ENCODE results near the gene DNAH14.
"Not testable (repeated sequence)": the region's sequence is repeated elsewhere in the genome, so short reads cannot be mapped to it uniquely, and the experiment has no call there.

The DNAH14 gene

GRCh38 chr1:224900062-224900630, 29.3 kb upstream of the DNAH14 start:
- Mint-ChIP-seq H3K4me1 (ENCODE audit: low read depth in 2 of 2) (no peaks in the 10 kb centered on the region), H3K4me3 (no peak overlapping the region), H3K36me3 (ENCODE audit: insufficient read depth) (no peaks in the 10 kb centered on the region), H3K27ac (no peak overlapping the region), H3K9me3 (peaks cover 0 to 4% of the 10 kb centered on the region in 2 donors), H3K27me3 (peaks cover 43 to 45% of the 10 kb centered on the region in 2 donors)
- no peak for ATAC-seq (replicated peaks)
- DNase-seq = no peak

- Mint-ChIP-seq H3K36me3 (ENCODE audit: insufficient read depth) (no peaks in the 10 kb centered on the region), H3K9me3 (peaks cover 0 to 4% of the 10 kb centered on the region in 2 donors), H3K27me3 (peaks cover 52 to 53% of the 10 kb centered on the region in 2 donors), H3K27ac (no peak overlapping the region), H3K4me1 (ENCODE audit: low read depth in 2 of 2) (no peaks in the 10 kb centered on the region), H3K4me3 (no peak overlapping the region)
- no peak for DNase-seq
- ATAC-seq (replicated peaks) = no peak
Measured at GRCh38 chr1:224901087-224901810, 28.2 kb upstream of the DNAH14 start.

GRCh38 chr1:224903955-224904354, 25.5 kb upstream of the DNAH14 start:
- H3K4me1 Mint-ChIP-seq (ENCODE audit: low read depth in 2 of 2) = no peaks in the 10 kb centered on the region
- no peaks in the 10 kb centered on the region for H3K9me3 Mint-ChIP-seq
- no peak for ATAC-seq (replicated peaks)
- DNase-seq = no peak
- no peak overlapping the region for H3K4me3 Mint-ChIP-seq
- peaks cover 51 to 72% of the 10 kb centered on the region in 2 donors for H3K27me3 Mint-ChIP-seq
- no peaks in the 10 kb centered on the region for H3K36me3 Mint-ChIP-seq (ENCODE audit: insufficient read depth)
- no peak overlapping the region for H3K27ac Mint-ChIP-seq

- Mint-ChIP-seq H3K36me3 (ENCODE audit: insufficient read depth) (no peaks in the 10 kb centered on the region), H3K4me1 (ENCODE audit: low read depth in 2 of 2) (no peaks in the 10 kb centered on the region), H3K27me3 (peaks cover 49 to 78% of the 10 kb centered on the region in 2 donors), H3K9me3 (peaks cover 6 to 8% of the 10 kb centered on the region in 2 donors), H3K27ac (no peak overlapping the region), H3K4me3 (no peak overlapping the region)
- DNase-seq (no peak), ATAC-seq (replicated peaks) (no peak)
Measured at GRCh38 chr1:224906340-224906739, 23.1 kb upstream of the DNAH14 start.

- DNase-seq (no peak), ATAC-seq (replicated peaks) (no peak)
- Mint-ChIP-seq H3K27me3 (peaks cover 26 to 52% of the 10 kb centered on the region in 2 donors), H3K36me3 (ENCODE audit: insufficient read depth) (no peaks in the 10 kb centered on the region), H3K27ac (no peak overlapping the region), H3K4me3 (no peak overlapping the region), H3K9me3 (peaks cover 8 to 12% of the 10 kb centered on the region in 2 donors), H3K4me1 (ENCODE audit: low read depth in 2 of 2) (no peaks in the 10 kb centered on the region)
Measured at GRCh38 chr1:224911217-224911616, 18.3 kb upstream of the DNAH14 start.

- ATAC-seq (replicated peaks) = no peak
- no peaks in the 10 kb centered on the region for H3K36me3 Mint-ChIP-seq (ENCODE audit: insufficient read depth)
- H3K4me3 Mint-ChIP-seq = no peak overlapping the region
- H3K27me3 Mint-ChIP-seq = peaks cover 36 to 51% of the 10 kb centered on the region in 2 donors
- H3K4me1 Mint-ChIP-seq (ENCODE audit: low read depth in 2 of 2) = no peaks in the 10 kb centered on the region
- peaks cover 8 to 12% of the 10 kb centered on the region in 2 donors for H3K9me3 Mint-ChIP-seq
- H3K27ac Mint-ChIP-seq = no peak overlapping the region
- no peak for DNase-seq
Measured at GRCh38 chr1:224914292-224914900, 15.1 kb upstream of the DNAH14 start.

- DNase-seq (no peak), ATAC-seq (replicated peaks) (no peak)
- H3K27ac Mint-ChIP-seq = no peak overlapping the region
- H3K4me1 Mint-ChIP-seq (ENCODE audit: low read depth in 2 of 2) = no peaks in the 10 kb centered on the region
- H3K27me3 Mint-ChIP-seq = peaks cover 35 to 39% of the 10 kb centered on the region in 2 donors
- H3K4me3 Mint-ChIP-seq = no peak overlapping the region
- H3K9me3 Mint-ChIP-seq = no peaks in the 10 kb centered on the region
- no peaks in the 10 kb centered on the region for H3K36me3 Mint-ChIP-seq (ENCODE audit: insufficient read depth)
Measured at GRCh38 chr1:224919508-224919907, 10.0 kb upstream of the DNAH14 start.

- Mint-ChIP-seq H3K9me3 (no peaks in the 10 kb centered on the region), H3K4me1 (ENCODE audit: low read depth in 2 of 2) (no peaks in the 10 kb centered on the region), H3K27me3 (peaks cover 38 to 39% of the 10 kb centered on the region in 2 donors), H3K27ac (no peak overlapping the region), H3K36me3 (ENCODE audit: insufficient read depth) (no peaks in the 10 kb centered on the region), H3K4me3 (no peak overlapping the region)
- ATAC-seq (replicated peaks) = no peak
- DNase-seq = no peak
Measured at GRCh38 chr1:224920930-224921329, 8.5 kb upstream of the DNAH14 start.

- H3K9me3 Mint-ChIP-seq = no peaks in the 10 kb centered on the region
- H3K27me3 Mint-ChIP-seq = peaks cover 39 to 40% of the 10 kb centered on the region in 2 donors
- no peak for ATAC-seq (replicated peaks)
- no peak for DNase-seq
- H3K36me3 Mint-ChIP-seq (ENCODE audit: insufficient read depth) = no peaks in the 10 kb centered on the region
- no peak overlapping the region for H3K4me3 Mint-ChIP-seq
- H3K4me1 Mint-ChIP-seq (ENCODE audit: low read depth in 2 of 2) = no peaks in the 10 kb centered on the region
- H3K27ac Mint-ChIP-seq = no peak overlapping the region
Measured at GRCh38 chr1:224921354-224921753, 8.1 kb upstream of the DNAH14 start.

- ATAC-seq (replicated peaks) (no peak), DNase-seq (no peak)
- Mint-ChIP-seq H3K4me3 (no peak overlapping the region), H3K27ac (no peak overlapping the region), H3K36me3 (ENCODE audit: insufficient read depth) (no peaks in the 10 kb centered on the region), H3K4me1 (ENCODE audit: low read depth in 2 of 2) (no peaks in the 10 kb centered on the region), H3K9me3 (no peaks in the 10 kb centered on the region), H3K27me3 (peaks cover 33 to 34% of the 10 kb centered on the region in 2 donors)
Measured at GRCh38 chr1:224922404-224923164, 6.9 kb upstream of the DNAH14 start.

GRCh38 chr1:224923726-224924125, 5.7 kb upstream of the DNAH14 start:
- no peaks in the 10 kb centered on the region for H3K36me3 Mint-ChIP-seq (ENCODE audit: insufficient read depth)
- no peak overlapping the region for H3K4me3 Mint-ChIP-seq
- no peaks in the 10 kb centered on the region for H3K4me1 Mint-ChIP-seq (ENCODE audit: low read depth in 2 of 2)
- H3K27me3 Mint-ChIP-seq = peaks cover 26 to 28% of the 10 kb centered on the region in 2 donors
- H3K9me3 Mint-ChIP-seq = no peaks in the 10 kb centered on the region
- H3K27ac Mint-ChIP-seq = no peak overlapping the region
- ATAC-seq (replicated peaks) (no peak), DNase-seq (no peak)

GRCh38 chr1:224927631-224928030, 1.8 kb upstream of the DNAH14 start:
- not testable (repeated sequence) for H3K27ac Mint-ChIP-seq; ATAC-seq (replicated peaks); H3K36me3 Mint-ChIP-seq (ENCODE audit: insufficient read depth); DNase-seq; H3K4me3 Mint-ChIP-seq; H3K4me1 Mint-ChIP-seq (ENCODE audit: low read depth in 2 of 2); H3K9me3 Mint-ChIP-seq
- H3K27me3 Mint-ChIP-seq = peaks cover 33 to 35% of the 10 kb centered on the region in 2 donors

- no peak for ATAC-seq (replicated peaks)
- Mint-ChIP-seq H3K27ac (no peak overlapping the region), H3K4me3 (no peak overlapping the region), H3K27me3 (peaks cover 36 to 47% of the 10 kb centered on the region in 2 donors), H3K4me1 (ENCODE audit: low read depth in 2 of 2) (no peaks in the 10 kb centered on the region), H3K36me3 (ENCODE audit: insufficient read depth) (no peaks in the 10 kb centered on the region), H3K9me3 (peaks cover 11 to 12% of the 10 kb centered on the region in 2 donors)
- no peak for DNase-seq
Measured at GRCh38 chr1:224928906-224929305, 569 bp upstream of the DNAH14 start.
